AG08396 (cell line): Measurements from ENCODE around the gene SEMA6B.
"Not testable (repeated sequence)": the region's sequence is repeated elsewhere in the genome, so short reads cannot be mapped to it uniquely, and the experiment has no call there.

ENCODE experiments used
- DNase-seq: peaks from one replicate; pipeline ENCODE4 v3.0.0; 2012; ENCODE audit warnings: low spot score, mixed read lengths

SEMA6B gene

DNA sequence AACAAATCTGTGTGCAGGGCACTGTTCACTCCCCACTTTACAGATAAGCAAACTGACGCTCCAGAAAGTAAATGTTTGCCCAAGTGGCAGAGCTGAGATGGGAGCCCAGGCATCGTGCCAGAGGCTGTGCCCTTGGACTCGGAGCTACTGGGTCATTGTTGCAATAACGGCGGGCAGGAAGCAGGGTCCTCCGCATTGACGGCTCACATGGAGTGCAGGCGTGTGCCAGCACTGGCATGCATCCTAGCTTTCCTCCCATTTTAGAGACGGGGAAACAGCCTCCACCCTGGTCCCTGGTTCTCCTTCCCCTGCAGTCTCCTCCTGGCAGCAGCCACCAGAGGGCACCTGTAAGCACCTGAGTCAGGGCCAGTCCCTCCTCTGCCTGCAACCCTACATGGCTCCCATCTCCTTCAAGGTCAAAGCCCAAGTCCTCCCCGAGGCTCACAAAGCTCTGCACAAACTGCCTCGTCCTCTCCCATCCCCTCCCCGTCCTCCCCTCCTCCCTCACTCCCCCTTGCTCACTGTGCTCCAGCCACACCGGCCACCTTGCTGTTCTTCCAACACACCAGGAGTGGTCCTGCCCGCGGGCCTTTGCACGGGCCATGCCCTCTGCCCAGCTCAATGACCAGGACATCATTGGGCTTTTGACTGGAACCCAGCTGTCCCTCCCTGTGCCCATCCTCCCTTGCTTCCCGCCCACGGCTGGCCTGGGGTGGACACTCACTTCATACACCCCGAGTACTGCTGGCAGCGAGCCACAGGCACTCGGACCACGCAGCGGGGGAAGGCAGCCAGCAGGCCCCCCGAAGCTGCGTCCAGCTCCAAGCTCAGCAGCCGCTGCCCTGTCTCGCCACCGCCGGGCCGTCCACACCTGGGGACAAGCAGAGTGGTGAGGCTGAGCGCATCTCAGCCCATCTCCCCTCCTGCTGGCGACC lies 11.9 kb downstream of the SEMA6B start:
- DNase-seq, result no peak

DNA sequence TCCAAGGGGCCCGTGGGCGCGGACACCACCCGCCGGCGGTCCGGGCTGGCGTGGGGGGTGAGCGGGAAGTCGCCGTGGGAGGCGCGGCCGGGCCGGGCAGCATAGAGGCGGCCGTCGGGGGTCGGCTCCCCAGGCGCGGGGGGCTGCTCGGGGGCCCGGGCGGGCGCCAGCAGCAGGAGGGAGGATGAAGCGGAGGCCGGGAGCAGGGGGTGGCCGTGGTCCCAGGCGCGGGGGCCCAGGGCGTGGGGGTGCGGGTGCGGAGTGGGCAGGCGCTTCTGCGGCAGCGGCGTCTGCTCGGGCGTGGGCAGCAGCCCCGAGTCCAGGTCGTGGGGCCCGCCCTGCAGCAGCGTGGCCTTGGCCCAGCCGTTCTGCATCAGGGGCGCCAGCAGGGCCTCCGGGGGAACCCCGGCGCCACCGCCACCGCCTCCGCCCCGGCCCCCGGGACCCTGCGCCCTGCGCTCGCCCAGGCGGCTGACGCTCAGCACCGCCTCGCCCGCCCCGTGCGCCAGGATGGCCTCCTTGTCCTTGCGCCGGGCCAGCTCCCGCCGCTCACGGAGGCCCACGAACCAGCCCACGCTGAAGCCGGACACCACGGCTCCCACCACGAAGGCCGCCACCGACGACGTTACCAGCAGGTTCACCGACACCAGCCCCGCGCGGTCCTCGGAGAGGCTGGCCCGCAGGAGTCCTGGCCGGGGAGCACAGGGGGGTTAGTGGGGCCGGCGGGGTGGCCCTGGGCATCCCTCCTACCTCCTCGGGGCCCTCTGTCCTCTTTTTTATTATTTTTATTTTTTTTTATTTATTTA lies 15.4 kb downstream of the SEMA6B start:
- DNase-seq, result no peak

DNA sequence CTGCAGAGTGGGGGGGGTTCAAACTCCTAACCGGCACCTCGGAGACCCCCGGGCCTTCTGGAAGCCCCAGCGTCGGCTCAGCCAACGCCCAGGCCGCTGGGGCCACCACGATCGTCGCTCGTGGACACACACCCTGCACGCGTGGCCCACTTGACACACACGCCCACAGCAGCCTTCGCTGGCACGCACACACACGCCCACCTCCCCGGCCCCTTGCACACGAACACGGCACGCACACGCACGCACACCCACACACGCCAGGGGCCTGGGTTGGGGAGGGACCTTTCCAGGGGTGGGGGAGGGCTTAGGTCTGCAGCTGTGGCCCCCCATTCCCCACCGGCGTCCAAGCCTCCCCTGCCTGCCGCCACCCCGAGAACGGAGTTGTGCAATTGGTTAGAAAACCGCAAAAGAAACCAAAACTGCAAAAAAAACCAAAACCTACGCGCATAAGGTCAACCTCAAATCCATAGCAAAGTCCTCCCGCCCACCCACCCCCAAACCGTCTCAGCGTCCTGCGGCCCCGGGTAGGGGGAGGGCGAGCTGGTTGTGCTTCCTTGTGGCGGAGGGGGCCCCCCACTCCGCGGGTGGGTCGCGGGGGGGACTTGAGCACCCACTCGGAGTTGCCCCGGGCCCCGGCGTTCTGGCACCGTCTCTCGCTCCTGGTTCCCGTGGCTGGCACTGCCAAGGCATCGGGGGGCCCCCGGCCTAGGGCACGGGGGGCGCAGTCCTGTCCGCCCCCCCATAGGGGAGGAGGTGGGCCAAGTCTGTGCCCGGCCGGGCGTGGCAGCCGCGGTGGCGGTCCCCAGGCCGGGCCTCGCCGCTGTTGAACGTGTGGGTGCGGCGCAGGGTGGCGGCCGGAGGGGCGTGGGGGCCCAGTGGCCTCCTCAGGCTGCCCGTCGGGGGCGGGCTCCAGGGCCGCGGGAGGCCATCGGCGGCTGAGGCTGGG lies 16.3 kb downstream of the SEMA6B start:
- DNase-seq, result no peak

DNA sequence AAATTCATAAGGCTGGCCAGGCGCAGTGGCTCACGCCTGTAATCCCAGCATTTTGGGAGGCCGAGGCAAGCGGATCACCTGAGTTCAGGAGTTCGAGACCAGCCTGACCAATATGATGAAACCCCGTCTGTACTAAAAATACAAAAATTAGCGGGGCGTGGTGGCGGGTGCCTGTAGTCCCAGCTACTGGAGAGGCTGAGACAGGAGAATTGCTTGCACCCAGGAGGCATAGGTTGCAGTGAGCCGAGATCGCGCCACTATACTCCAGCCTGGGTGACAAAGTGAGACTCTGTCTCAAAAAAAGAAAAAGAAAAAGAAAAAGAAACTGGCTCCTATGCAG lies 17.7 kb downstream of the SEMA6B start:
- DNase-seq, result not testable (repeated sequence)

DNA sequence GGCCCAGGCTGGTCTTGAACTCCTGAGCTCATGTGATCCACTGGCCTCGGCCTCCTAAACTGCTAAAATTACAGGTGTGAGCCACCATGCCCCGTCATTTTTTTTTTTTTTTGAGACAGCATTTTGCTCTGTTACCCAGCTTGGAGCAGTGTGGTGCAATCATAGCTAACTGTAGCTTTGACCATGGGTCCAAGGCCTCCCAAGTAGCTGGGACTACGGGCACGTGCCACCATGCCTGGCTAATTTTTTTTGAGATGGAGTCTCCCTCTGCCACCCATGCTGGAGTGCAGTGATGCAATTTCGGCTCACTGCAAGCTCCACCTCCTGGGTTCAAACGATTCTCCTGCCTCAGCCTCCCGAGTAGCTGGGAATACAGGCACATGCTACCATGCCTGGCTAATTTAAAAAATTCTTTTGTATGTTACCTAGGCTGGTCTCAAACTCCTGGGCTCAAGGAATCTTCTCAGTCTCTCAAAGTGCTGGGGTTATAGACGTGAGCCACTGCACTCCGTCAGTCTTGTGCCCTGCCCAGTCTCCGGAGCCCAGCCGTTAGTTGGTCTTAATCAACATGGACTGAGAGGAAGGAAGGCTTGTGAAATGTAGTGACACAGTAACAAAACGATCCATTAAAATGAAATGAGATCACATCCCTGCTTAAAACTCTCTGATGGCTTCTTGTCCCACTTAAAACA lies 18.2 kb downstream of the SEMA6B start:
- no peak for DNase-seq

DNA sequence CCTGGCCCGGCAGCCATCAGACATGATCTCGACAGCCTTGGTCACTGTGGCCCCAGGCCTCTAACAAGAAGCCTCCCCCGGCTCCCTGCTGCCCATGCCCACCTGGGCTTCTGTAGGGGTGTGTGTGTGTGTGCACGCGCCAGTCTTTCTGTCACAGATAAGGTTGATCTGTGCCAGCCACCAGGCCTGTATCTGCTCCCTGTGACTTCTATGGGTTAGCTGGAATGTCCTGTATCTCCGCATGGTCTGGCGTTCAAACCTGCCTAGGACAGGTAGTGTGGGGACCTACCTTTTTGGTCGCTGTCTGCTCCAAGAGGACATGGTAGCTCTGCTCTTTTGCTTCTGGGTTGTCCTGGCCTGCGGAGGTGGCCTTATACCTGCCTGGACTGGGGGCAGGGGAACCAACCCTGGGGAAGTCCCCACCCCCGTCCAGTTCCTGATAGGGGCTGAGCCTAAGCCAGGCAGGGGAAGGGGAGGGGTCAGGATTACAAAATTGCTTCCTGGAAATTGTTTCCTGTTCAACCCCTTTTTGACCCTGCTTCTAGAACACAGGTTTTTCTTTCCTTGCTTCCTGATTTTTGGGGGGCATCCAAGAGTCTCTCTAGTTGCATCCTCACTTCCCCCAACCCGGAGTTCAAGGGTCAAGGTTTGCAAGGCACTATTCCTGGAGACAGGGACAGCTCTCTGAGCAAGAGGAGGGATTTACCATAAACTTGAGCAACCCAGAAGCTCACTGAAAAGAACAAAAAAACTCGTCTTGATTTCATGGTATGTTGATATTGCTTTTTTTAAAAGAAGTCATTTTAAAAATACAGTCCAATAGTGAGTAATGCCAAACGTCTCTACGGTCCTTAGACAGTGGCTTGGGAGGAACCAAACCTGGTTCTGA lies 19.5 kb downstream of the SEMA6B start, which contains the start of gene LRG1:
Gene LRG1, minus strand, starts transcription at position 344 of the 889 bp plus-strand sequence. Its CDS starts 23 bp downstream, at position 321.
- no peak for DNase-seq

DNA sequence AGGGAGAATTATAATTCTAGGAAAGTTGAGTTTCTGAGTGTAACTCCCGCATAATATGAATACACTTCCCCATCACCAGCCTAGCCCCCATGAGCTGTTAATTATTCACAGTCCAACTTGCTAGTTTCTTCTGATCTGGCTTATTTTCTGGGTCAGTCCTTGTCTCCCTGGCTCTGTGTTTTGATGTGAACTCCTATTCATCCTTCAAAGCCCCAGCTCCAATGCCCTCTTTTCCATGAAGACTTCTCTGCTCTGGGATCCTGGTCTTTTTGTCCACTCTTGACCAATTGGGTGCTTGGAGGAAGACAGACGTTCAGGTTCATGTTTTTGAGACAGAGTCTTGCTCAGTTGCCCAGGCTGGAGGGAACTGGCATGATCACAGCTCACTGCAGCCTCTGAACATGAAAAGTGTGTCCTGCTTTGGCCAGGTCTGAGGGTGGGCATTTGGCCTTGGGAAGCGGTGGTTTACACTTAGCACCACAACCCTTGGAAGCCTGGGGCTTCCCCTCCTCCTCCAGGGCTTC lies 20.3 kb downstream of the SEMA6B start:
- no peak for DNase-seq

DNA sequence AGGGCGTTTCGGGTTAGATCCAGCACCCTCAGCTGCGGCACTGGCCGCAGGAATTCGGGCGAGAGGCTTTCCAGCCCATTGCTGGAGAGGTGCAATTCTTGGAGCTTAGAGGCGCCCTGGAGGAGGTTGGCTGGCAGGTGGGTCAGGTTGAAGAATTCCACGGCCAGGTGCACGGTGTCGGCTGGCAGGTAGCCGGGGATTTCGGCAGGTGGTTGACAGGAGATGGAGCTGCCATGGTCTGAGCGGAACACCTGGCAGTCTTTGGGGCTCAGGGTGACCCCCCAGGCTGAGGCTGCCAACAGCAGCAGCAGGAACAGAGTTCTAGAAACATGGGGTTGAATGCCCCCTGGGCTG lies 20.9 kb downstream of the SEMA6B start:
- DNase-seq, result no peak

DNA sequence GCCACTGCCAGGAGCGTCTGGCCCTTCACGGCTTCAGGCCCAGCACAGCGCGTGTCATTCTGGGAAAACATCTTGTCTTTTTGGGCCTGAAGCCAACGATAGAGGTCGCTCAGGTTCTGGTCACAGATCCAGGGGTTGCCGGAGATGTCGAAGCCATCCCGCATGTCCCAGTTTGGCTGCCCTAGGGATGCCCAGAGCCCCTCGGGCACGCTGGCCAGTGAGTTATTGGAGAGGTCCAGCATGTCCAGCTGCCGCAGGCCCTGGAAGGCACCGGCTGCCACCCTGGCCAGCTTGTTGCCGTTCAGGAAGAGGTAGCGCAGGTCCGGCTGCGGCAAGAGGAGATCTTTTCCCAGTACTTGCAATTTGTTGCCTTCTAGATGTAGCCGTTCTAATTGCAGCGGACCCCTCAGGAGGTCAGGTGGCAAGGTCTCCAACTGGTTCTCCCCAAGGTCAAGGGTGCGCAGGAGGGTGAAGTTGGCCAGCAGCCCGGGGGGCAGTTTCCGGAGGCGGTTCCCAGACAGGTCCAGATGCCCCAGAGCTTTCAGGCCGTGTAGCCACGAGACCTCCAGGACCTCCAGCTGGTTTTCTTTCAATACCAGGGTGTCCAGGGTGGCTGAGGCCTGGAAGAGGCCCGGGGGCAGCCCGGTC lies 21.4 kb downstream of the SEMA6B start:
- no peak for DNase-seq

DNA sequence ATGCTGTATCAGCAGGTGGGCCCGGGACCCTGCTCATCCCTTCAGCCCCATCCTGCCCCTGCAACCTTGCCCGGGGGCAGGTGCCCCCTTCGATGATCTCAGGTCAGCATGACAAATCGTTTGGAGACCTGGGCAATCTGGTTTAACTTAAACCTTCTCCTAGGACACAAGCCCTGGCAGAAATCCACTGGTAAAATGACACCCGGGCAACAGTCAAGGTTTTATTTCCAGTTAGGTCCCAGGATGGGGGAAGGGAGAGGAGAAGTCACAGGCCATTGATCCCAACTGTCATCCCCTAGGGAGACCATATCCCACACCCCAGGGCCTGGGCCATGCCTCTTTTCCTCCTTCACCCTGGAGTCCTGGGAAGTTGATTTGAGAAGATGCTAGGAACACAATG lies 22.7 kb downstream of the SEMA6B start:
- no peak for DNase-seq

DNA sequence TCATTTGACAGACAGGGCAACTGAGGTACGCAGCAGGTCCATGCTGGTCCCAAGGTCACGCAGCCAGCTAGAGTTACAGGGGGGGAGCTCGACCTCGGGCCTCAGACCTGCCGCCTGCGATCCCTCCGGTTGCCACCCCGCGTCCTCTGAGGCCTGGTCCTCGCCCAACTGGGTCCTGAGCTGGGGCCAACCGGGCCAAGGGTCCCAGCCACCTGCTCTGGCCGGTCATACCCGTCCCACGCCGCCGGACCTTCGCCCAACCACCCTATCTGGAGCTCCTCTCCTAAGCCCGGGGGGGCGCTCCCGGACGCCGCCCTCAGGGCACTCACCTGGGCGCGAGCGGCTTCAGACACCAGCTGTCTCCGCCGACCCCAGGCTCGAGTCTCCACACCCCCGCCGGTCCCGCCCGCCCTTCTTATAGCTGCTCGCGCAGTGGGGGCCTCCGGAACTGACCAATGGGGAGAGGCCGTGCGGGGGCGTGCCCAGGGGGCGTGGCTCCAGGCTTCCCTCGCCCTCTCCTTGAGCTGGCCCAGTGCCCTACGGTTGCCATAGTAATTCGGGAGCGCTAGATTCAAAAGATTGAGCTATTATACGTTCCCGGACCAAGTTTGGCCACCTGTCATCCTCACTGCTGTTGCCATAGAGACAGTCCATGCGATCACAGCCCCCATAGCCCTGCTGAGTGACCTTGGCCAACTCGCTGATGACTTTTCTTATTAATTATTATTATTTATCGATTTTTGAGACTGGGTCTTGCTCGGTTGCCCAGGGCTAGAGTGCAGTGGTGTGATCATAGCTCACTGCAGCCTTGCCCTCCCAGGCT lies 24.4 kb downstream of the SEMA6B start, which contains the start of gene PLIN5:
Gene PLIN5, minus strand, starts transcription at position 389 of the 823 bp plus-strand sequence. CDS start 1,150 bp downstream, outside the sequence.
- DNase-seq, result peak; percentile 88

DNA sequence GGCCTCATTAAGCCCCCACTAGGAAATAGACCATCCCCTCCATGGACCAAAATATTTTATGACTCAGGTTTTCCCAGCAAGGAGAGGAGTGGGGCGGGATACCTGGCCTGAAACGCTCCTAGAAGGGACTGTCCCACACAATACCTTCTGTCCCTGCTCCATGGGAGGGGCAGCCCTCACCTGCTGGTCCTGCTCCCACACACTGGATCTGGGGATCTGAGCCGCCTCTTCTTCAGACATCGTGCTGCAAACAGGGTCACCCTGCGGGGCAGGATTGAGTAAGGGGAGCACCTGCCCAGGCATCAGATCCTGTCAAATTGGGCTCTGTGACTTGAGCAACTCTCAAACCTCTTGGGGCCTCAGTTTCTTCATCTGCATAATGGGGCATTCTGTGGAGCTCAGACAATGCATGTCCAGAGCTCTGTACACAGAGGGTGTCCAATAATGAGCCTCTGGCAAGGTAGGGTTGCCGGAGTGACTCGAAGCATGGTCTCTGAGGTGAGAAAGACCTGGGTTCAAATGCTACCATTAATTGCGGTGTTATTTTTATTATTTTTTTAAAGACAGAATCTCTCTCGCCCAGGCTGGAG lies 25.6 kb downstream of the SEMA6B start:
- DNase-seq, result no peak

DNA sequence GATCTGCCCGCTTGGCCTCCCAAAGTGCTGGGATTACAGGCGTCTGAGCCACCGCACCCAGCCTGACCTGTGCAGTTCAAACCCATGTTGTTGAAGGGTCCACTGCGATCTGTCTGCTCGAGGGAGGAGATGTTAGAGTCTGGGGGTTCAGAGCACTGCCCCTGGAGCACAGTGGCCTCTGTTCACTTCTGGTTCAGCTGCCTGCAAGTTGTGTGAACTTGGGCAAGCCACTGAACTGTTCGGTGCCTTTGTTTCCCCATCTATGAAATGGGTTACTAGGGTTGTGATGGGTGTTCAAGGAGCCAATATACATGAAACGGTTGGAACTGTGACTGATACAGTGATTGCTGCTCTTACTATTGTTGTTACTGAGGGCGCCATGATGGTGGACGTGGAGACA lies 26.1 kb downstream of the SEMA6B start:
- no peak for DNase-seq

DNA sequence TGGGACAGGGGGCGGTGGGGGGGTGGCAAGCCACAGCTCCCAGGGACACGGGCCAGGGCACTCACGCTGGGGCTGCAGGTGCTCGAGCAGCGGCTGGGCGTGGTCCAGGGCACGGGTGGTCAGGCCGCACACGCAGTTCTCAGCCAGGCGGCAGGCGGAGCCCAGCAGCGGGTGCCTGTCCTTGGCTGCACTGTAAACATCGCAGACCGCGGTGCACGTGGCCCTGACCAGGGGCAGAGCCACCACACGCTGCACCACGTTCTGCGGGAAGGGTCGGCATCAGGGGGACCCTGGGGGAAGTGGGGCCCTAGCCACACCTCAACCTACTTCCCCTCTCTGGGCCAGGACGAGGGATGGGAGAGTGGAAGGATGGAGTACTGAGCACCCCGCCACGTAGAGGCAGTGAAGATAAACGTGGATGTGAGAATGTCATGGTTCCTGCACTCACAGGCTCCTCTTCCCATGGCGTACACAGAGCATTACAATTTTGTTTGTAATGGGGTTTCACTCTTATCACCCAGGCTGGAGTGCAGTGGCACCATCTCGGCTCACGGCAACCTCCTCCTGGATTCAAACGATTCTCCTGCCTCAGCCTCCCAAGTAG lies 27.8 kb downstream of the SEMA6B start:
- no peak for DNase-seq

DNA sequence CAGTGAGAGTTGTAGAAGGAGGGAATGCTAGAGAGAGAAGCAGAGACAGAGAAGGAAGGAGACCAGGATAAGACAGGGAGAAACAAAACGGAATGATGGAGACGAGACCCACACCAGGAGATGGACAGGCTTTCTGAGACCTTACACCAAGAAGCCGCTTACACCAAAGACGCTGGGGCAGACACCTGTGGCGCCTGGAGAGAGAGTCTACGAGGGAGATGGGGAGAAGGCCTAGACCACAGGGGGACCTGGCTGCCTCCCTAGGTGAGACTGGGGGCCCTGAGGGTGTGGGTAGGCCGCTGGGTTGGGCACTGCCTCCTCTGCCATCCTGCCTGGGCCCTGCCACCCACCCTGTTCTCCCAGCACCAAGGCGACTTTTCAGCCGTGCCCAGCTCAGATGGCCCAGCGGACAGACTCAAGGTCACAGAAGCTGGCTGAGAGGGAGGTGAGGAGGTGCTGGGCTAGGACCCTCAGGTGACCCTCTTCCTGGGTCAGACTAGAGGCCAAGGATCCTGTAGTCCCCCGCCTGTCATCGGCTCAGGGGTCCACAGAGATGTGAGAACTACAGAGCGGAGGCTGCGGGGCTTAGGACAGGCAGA lies 29.5 kb downstream of the SEMA6B start:
- no peak for DNase-seq

DNA sequence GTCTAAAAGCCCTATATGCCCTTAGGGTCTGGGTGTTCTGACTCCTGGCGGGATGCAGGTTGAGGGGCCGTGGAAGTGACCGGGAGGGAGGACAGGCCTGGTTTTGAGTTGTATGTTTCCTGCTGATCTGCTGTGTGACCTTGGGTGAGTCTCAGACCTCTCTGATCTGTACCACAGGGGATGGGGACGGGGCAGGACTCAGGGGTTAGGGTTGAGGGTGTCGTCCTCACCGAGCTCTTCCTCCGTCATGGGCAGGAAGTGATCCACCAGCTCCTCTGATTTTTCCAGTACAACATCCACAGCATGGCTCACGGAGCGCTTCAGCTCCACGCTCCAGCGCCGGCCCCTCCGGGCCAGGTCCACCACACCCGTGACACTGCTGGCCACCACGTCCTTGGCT lies 30.6 kb downstream of the SEMA6B start:
- DNase-seq, result no peak

DNA sequence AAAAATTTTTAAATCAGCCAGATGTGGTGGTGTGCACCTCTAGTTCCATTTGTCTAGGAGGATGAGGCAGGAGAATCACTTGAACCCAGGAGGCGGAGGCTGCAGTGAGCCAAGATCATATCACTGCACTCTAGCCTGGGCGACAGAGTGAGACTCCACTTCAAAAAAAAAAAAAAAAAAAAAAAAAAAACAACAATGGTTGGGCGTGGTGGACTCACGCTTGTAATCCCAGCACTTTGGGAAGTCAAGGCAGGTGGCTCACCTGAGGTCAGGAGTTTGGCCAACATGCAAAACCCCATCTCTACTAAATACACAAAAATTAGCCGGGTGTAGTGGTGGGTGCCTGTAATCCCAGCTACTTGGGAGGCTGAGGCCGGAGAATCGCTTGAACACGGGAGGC lies 32.1 kb downstream of the SEMA6B start:
- DNase-seq, result not testable (repeated sequence)
